GM18498 (cell line): ENCODE results near the gene ZNF10.

Experiments
- ATAC-seq: cut with Tn5 transposase; IDR thresholded peaks from one replicate; pipeline ENCODE4 v1.9.1; 2021; ENCODE audit warnings: mild to moderate bottlenecking, moderate library complexity; ENCODE audit not compliant: unreplicated experiment

The ZNF10 gene

DNA sequence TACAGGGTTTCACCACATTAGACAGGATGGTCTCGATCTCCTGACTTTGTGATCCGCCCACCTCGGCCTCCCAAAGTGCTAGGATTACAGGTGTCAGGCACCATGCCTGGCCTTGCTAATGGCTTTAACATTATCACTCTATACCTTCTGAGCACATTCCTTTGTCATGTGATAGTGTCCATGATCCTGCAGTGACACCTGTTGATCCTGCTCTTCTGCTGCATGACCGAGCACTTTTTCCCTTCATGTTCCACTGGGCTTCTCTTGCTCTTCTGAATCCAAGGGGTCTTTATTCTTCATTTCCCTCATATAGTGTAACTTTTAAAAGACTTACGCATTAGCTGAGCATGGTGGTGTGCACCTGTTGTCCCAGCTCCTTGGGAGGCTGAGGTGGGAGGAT, 62.4 kb downstream of the ZNF10 start:
- ATAC-seq = no peak

DNA sequence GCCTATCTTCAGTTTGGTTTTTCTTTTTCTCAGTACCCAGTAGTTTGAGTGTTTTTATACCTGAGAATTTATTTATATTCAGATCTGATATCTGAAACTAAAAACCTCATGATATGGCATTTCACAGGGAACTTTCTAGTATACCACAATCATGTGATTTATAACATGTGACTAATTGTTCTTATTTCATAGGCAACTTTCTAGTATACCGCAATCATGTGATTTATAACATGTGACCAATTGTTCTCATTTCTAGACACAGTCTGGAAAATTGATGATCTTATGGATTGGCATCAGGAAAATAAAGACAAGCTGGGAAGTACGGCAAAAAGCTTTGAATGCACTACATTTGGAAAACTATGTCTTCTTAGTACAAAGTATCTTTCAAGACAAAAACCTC, 71.5 kb downstream of the ZNF10 start:
- no peak for ATAC-seq

DNA sequence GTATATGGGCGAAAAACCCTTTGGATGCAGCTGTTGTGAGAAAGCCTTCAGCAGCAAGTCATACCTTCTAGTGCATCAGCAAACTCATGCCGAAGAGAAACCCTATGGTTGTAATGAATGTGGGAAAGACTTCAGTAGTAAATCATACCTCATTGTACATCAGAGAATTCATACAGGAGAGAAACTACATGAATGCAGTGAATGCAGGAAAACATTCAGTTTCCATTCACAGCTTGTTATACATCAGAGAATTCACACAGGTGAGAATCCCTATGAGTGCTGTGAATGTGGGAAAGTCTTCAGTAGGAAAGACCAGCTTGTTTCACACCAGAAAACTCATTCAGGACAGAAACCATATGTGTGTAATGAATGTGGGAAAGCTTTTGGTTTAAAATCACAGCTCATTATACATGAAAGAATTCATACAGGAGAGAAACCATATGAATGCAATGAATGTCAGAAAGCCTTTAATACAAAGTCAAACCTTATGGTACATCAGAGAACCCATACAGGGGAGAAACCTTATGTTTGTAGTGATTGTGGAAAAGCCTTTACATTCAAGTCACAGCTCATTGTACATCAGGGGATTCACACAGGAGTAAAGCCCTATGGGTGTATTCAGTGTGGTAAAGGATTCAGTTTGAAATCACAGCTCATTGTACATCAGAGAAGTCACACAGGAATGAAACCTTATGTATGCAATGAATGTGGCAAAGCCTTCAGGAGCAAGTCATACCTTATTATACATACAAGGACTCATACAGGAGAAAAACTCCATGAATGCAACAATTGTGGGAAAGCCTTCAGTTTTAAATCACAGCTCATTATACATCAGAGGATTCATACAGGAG, 72.3 kb downstream of the ZNF10 start:
- ATAC-seq = no peak

DNA sequence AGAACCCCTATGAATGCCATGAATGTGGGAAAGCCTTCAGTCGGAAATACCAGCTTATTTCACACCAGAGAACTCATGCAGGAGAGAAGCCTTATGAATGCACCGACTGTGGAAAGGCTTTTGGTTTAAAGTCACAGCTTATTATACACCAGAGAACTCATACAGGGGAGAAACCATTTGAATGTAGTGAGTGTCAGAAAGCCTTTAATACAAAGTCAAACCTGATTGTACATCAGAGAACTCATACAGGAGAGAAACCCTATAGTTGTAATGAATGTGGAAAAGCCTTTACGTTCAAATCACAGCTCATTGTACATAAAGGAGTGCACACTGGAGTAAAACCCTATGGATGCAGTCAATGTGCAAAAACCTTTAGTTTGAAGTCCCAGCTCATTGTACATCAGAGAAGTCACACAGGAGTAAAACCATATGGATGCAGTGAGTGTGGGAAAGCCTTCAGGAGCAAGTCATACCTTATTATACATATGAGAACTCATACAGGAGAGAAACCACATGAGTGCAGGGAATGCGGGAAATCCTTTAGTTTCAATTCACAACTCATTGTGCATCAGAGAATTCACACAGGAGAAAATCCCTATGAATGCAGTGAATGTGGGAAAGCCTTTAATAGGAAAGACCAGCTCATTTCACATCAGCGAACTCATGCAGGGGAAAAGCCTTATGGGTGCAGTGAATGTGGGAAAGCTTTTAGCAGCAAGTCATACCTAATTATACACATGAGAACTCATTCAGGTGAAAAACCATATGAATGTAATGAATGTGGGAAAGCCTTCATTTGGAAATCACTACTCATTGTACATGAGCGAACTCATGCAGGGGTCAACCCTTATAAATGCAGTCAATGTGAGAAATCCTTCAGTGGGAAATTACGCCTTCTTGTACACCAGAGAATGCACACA, 73.2 kb downstream of the ZNF10 start:
- no peak for ATAC-seq

DNA sequence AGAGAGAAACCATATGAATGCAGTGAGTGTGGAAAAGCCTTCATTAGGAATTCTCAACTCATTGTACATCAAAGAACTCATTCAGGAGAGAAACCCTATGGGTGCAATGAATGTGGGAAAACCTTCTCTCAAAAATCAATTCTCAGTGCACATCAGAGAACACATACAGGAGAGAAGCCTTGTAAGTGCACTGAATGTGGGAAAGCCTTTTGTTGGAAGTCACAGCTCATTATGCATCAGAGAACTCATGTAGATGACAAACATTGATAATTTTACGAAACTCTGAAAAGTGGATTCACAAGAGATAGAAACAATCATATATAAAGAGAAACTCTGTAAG, 73.8 kb downstream of the ZNF10 start:
- ATAC-seq = no peak

DNA sequence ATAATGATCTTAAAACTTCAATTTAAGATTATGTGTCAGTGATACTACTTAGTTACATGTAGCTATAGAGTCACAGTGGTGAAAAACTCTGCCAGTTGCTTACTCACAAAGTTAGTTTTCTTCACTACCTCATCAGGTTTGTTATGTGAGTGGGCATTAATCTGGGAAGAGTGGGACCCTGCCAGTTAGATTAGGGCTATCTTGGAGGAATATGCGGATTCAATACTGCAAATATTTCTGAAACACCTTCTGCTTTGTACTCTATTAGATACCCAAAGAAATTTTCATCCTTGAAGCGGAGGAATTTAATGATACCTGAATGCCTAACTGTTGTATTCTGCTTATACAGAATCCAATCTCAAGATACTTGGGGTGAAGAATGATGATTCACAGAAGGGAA, 76.0 kb downstream of the ZNF10 start:
- no peak for ATAC-seq
